ENCODE data around the gene EXOC6B. TPM values are rescaled to one million over a fixed set of nuclear protein-coding genes. Genes with fewer than 3 reads are reported as not detected.

The EXOC6B gene
- total RNA-seq, 1 donor from 2014 or later, result 24.1 TPM

DNA sequence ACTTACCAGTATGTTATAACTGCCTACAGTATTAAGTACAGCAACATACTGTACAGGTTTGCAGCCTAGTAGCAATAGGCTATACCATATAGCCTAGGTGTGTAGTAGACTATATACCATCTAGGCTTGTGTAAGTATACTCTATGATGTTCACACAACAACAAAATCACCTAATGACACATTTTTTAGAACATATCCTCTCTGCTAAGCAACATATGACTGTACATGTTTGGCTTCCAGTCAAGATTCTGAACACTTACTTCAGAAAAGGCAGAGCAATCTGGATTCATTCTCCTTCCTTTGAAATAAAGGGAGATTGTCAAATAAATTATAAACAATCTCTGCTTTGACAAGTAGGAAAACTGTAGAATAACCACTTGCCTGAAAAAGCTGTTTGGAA lies 81.8 kb downstream of the EXOC6B start:
- DNase-seq (ENCODE audit: low read depth, low spot score), result peak; percentile 26

DNA sequence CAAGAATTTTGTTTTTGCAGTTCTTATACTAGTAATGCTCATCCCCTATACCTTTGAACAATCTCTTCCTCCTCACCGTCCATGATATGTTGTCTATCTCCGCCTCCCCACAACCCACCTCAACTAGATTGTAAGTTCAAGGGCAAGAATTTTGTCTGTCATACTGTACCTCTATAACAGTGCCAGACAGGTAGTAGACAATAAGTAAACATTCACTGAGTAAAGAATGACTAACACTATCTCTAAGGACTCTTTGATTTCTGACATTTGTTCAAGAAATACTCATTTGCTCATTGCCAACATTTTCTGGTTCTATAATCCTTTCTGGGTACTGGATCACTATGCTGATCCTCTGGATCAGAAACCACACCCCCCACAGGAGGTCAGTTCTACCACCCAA lies 82.4 kb downstream of the EXOC6B start:
- DNase-seq (ENCODE audit: low read depth, low spot score), result no peak

DNA sequence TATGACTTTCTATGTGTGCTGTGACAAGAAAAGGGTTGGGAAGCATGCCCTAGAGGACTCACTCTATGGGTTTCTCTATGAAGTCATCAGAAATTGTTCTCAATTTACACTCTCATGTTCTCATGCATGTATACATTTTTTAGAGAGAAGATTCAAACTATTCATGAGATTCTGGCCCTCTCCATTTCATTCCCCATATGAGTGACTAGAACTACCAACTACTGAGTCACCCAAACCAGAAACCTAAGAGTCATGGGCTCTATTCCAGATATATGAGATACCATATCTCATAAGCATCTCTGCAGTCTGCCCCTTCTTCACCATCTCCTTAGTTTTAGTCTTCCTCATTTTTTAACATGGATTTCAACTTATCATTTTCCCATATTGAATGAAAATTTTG lies 87.7 kb downstream of the EXOC6B start:
- DNase-seq (ENCODE audit: low read depth, low spot score), result no peak

DNA sequence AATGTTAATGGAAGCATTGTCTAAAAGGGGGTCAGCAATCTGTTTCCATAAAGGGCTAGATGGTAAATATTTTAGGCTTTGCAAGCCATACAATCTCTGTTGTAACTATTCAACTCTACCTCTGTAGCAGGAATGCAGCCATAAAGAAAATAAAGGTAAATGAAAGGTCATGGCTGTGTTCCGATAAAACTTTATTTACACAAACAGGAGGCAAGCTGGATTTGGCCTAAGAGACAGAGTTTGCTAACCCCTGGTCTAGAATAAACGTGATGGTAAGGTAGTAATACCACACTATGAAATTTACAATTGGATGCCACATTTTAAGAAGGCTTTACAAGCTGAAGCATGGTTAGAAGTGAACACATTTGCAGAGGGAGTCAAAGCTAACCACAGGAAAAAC lies 91.4 kb downstream of the EXOC6B start:
- DNase-seq (ENCODE audit: low read depth, low spot score), result no peak

DNA sequence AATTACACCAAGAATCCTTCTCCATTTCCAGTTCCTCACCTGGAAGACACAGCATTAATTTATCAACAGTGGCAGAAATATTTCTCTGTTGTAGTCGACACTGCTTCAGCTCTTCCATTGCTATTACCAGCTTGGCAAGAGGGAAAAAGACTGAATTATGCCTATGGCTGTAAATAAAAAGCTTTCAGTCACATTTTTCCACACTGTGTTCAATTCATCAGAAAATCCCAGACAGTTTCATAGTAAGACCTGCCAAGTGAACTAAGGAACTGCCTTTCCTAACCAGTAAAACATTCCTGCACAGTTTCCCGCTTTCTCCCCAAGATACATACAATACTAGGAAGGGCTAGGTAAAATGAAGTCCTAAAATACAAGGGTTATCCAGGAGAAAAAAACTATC lies 94.7 kb downstream of the EXOC6B start:
- DNase-seq (ENCODE audit: low read depth, low spot score), result no peak

DNA sequence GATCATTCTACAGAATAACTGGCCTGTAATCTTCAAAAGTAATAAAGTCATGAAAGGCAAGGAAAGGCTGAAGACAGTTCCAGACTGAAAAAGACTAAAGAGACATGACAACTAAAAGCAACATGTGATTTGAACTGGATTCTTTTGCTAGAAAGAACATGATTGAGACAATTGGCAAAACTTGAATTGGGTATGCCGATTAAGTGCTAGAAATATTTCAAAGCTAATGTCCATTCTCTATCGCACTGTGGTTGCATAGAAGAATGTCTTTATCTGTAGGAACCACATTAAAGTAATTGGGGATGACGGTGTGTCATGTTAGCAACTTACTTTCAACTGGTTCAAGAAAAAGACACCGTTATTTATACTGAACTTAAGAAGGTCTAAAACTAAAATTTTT lies 98.5 kb downstream of the EXOC6B start:
- no peak for DNase-seq (ENCODE audit: low read depth, low spot score)

DNA sequence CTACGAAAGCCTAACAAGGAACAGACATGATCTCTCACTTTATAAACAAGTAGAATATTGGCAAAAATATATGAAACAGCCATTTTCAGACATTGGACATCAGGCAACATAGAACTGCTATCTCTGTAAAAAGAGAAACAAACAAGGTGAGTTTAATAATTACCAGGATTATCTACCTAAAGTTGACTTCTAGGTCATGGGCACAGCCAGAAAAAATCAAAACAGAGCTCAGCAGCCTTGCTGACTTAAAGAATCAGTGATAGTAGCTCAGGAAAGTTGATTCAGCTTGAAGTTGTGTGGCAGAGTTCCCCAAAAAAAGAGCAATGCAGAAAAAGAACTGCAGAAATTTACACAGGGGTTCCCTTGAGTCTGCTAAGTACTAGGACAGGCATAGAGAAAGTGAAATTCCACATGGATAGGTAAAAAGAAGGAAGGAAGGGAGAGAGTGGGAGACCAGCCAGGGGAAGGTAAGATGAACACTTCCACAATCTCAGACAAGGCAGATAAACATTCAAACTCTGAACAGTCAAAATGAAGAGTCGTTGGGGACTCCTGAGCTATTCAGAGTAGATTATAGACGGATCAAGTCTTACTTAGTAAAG lies 102.0 kb downstream of the EXOC6B start:
- no peak for DNase-seq (ENCODE audit: low read depth, low spot score)

DNA sequence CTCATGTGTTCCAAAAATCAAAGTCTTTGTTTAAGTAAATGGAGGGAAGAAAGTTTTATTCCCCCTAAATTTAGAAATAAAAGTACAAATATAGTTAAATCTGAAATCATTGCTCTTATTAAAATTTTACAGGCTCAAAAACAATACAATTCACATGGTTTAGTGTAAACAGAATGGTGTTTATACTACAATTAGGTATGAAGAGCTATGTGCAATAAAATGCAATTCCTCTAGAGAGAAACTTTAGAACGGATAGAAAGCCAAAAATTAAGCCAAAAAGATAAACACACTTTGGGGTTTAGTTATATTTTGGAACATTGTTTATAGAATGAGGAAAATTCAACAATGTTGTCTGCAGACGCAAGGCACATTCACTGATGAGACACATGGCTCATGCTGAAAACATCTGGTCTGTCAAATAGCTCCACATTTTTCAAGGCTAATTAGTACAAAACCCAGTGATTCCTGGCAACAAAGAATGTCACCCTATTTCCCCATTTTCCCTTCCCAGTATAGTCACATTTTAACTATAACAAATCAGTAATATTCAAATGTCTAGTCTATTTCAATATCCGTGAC lies 103.3 kb downstream of the EXOC6B start:
- DNase-seq (ENCODE audit: low read depth, low spot score), result no peak

DNA sequence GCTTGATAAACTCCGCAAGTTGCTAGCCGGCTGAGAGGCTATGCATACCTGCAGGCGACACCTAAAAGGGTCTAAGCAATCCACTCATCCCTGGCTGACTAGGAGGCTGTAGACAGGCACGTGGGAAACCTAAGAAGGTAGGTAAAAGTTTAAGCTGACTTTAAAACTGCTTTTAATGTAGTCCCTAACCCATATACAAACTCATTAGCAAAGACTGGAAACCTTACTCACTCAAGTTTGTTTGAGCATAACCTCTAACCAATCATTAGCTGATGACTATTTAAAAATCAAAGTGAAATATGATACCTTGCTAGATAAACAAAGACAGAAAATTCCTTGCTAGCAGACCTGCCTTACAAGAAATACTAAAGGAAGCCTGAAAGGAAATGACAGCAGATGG lies 106.4 kb downstream of the EXOC6B start:
- DNase-seq (ENCODE audit: low read depth, low spot score), result peak; percentile 68

DNA sequence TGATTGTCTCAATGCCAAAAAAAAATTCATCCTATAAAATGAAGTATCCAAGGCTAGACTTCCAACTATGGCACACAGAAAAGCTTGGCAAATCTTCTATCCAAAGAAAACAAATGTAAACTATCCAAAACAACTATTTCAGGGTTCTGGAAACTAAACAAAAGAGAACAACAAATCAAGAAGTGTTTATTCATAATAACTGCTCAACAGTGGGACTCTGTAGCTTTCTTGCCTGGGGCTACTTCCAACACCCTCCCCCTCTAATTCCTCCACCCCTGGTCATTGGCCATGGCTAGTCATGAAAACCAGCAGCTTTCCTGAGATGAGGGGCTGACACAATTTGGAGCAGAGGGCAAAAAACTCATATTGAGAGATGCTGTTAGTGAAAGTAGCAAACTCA lies 107.0 kb downstream of the EXOC6B start:
- DNase-seq (ENCODE audit: low read depth, low spot score), result no peak

DNA sequence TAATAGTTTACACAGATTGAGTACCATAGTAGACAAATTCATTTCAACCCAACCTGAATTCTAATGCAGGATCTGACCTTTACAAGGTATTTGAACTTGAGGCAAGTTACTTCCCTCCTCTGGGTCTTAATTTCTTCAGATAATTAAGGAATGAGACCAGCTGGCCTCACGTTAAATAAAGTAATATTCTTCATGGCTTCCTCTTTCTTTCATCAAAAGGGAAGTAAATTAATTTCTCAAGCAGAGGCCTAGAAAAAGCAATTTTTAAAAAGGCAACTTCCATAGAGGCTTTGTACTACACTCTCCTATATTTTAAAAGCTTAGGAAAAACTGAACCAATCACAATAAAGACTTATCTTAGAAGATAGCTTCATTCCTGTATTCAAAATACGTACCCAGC lies 109.2 kb downstream of the EXOC6B start:
- no peak for DNase-seq (ENCODE audit: low read depth, low spot score)

DNA sequence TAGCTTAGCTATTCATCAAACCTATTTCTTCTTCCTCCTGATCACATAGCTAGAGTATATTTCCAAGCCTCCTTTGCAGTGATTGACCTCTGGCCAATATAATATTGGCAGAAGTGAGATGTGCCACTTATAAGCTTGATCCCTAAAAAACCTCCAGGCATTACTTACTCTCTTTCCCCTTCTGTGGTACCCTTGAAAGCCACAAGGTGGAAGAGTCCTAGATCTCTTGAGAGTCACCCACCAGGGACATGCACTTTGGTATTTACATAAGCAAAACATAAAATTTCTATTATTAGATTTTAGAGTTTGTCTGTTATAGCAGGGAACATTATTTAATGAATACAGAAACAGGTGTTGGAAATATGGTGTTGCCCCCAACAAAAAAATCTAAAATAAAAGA lies 112.0 kb downstream of the EXOC6B start:
- no peak for DNase-seq (ENCODE audit: low read depth, low spot score)

DNA sequence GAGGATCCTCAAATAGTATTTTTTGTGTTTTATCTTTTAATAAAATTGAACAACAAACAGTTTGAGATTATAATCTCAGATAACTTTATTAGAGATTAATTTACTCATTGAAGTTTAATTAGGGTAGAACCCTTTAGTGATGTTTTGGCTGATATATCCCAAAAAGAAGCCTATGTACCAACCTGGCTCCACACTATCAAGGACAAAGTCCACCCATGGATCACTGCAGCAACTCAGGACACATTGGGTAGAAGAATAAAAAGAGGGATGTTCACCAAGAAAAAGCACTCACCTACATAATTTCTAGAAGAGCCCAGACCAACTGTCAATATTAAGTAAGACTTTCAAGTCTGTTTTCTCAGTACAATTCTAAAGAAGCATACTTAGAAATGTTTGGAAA lies 112.9 kb downstream of the EXOC6B start:
- DNase-seq (ENCODE audit: low read depth, low spot score), result no peak

DNA sequence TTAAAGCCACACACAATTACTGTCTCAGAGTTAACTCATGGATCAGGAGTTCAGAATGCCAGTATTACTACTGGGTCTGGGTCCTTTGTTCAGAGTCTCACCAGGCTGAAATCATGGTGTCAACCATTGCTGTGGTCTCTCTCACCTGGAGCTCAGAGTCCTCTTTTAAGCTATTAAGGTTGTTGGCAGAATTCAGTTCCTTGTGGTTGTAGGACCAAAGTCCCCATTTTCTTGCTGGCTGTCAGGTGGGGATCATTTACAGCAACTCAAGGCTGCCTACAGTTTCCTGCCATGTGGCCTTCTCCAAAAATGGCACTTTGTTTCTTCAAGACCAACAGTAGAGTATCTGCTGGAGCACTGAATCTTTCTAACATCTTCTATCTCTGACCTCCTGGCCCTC lies 113.5 kb downstream of the EXOC6B start:
- DNase-seq (ENCODE audit: low read depth, low spot score), result no peak

DNA sequence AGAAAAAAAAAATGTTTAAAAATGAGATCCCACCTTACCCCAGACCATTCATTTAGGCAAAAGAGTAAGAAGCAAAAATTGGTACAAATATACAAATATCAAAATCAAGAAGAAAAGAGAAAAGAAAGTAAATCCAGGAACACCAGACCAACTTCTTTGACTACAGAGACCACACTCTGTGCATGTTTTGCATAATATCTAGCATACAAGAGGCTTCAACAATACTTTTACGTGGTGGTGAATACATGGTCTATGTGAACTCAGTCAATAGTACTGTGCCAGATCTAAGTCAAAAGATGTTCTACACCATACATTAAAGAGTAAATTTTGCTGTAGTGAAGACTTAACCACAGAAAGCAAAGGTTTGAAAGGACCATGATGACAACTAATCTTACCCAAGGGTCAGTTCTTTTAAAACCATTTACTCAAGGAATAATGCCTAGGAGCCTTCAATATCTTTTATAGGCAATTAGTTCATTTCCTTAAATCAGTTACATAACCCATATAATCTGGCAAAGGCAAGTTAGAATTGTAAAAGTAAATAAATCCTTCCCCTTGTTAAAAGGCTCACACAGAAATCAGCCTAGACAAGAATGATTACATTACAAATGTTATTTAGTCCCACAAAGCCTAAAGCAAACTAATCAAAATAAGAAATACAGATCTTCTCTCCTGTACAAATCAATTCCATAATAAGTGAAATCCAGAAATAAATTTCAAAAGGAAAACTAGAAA lies 115.2 kb downstream of the EXOC6B start:
- no peak for DNase-seq (ENCODE audit: low read depth, low spot score)

DNA sequence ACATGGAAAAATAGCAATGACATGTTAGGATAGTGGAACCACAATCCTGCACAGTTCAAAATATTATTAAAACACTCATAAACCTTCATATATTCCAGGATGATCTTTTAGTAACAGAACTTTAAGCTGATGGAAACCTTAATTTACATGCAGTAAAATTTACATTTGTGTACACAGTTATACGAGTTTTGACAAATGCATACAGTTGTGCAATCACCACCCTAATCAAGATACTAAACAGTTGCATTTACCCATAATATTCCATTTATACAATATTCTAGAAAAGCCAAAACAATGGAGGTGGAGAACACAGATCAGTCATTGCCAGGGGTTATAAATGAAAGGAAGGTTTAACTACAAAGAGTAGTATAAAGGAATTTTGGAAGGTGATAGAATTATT lies 117.6 kb downstream of the EXOC6B start:
- no peak for DNase-seq (ENCODE audit: low read depth, low spot score)

DNA sequence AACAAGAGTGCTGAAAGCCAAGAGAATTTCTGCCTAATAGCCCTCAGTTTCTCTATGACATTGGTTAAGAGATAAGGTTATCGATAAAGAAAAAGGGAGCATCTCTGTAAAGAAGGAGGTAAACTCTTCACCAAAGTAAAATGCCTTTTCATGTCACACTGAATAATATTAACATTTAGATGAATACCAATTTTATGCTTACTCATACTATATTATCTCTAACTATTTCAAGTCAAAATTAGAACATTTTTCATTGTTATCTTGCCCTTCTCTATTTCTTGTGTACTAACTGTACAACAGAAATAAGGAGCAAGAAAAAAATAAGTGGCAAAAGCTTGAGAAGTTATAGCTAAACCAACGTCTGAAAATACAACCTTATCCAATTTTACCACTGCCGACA lies 127.5 kb downstream of the EXOC6B start:
- no peak for DNase-seq (ENCODE audit: low read depth, low spot score)

DNA sequence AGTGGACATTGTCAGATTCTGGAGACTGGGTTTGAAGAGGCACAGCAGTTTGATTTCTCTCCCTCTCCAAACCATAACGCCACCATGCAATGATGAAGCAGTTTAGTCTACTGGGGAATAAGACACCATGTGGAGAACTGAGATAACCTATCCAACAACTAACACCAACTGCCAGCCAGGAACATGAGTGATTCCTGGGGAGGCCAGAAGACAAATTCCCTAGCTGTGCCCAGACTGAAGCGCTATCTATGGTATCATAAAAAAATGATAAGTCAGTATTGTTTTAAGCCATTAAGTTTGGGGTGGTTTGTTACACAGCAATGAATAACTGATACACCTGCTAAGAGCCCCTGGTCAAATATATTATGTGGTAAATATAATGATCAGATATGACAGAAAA lies 129.3 kb downstream of the EXOC6B start:
- no peak for DNase-seq (ENCODE audit: low read depth, low spot score)

DNA sequence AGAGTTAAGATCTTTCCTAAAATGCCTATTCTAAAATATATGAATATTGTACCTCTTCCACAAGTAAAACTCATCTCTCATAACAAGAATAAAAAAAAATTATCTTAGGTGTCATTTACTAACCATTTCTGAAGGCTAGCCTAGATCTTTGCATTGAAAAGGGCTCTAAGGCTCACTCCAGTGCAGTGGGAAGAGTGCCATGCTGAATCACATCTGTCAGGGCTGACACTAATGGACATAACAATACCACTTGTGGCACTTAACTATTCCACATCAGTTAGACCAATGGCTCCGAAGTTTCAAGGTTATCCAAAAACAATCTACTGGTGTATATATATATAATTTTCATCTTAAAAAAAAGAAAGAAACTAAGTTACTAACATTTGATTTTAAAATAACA lies 130.2 kb downstream of the EXOC6B start:
- DNase-seq (ENCODE audit: low read depth, low spot score), result no peak

DNA sequence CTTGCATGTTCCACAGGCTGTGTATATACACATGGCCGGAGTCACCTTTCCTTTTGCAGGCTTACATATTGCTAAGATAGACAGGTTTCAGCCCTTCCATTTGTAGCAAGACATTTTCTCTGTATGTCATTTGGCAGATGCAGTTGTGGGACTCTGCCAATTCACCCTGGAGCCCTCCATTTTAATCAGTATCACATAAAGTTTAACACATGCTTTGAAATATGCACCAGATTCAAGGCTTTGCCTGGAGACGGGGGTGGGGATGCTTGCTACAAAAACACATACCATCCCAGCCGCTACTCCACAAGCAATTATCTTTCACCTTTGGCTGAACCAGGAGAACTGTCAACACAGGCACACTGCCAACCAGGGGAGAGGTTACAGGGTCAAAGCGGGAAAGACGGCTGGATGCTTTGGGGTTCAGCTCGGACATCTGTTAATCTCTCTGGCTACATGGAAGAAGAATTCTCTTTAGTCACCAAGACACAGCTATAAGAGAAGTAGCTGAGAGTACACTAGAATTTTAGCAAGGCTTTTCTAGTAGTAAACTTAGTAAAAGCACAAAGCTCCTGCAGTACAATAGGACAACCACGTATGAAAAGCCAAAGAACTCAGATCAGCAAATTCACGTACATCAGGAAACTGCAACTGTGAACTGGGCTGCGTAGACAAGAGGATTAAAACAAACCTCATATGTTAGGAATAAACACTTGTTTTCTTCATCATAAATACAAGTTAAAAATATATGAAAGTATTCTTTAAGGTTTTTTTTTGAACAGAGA lies 130.9 kb downstream of the EXOC6B start:
- peak; percentile 13 for DNase-seq (ENCODE audit: low read depth, low spot score)

DNA sequence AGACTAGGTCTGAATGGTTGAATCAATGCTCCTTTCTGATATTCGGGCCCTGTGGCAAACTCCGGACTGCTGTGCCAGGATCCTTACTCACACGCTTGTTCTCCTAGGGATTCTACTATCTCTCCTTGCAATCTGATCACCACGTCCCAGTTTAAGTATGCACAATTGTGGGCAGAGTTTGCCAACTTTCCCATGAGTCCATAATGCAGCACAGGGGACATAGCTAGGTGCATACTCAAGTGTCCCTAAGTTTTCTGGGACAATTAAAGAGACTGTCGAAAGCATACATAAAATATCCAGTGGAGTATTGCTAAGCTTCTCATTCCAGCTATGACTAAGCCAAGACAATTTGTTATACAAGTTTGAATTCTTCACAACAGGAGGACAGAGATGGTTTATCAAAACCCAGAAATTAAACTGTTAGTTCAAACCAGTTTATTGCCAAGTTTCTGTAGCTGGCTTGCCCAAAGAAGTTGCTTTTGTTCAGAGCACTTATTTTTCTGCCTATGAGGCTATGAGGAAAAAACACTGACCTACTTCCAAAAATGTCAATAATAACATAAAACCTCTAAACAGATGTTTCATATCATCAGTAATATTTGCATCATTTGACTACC lies 136.1 kb downstream of the EXOC6B start:
- no peak for DNase-seq (ENCODE audit: low read depth, low spot score)

DNA sequence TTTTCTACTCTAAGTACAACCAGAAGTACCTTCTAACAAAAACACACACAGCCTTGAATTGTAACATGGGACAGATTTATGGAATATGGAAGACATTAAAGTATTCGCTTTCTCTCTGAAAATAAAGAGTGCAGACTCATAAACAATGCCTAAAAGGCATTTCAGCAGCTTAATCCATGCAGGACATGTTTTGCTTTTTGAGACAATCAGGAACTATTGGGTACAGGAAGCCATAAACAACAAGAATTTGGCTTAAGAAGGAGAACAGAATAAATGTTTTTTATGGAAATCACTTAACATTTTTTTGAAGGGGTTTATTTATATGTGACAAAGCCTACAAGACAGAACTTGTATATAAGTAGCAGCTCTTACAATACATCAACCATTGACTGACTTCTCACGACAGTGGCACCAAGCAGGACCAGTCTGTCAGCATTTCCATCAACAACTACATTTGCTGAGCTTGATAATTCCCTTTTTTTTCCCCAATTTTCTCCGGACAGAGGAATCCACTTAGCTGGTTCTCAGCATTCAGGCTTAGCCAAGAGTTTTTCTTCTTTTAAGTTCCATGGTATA lies 140.1 kb downstream of the EXOC6B start:
- no peak for DNase-seq (ENCODE audit: low read depth, low spot score)
